Activated CD4-positive, alpha-beta T cell treated with anti-CD3 and anti-CD28 coated beads, Interleukin-2, amount 10 ng/mL, durations not matched to agents 24 days and 14 days (primary cell): ENCODE data around the gene SMYD2. TPM values are rescaled to one million over a fixed set of nuclear protein-coding genes. Genes with fewer than 3 reads are reported as not detected.

Experiments used
- DNase-seq: peaks from one replicate; pipeline ENCODE4 v3.0.0; 2022
- H3K27ac Mint-ChIP-seq: one replicate; pipeline ENCODE4 v1.8.0; 2022; ENCODE audit warnings: mild to moderate bottlenecking, mixed read lengths
- H3K27me3 Mint-ChIP-seq: one replicate; pipeline ENCODE4 v1.8.0; 2022; ENCODE audit warnings: mixed read lengths
- H3K36me3 Mint-ChIP-seq: one replicate; pipeline ENCODE4 v1.8.0; 2022; ENCODE audit warnings: low read depth, mild to moderate bottlenecking, mixed read lengths
- H3K4me1 Mint-ChIP-seq: one replicate; pipeline ENCODE4 v1.8.0; 2021; ENCODE audit warnings: mixed read lengths
- H3K4me3 Mint-ChIP-seq: one replicate; pipeline ENCODE4 v1.8.0; 2022; ENCODE audit warnings: mild to moderate bottlenecking, moderate library complexity, mixed read lengths
- H3K9me3 Mint-ChIP-seq: one replicate; pipeline ENCODE4 v1.8.0; 2021; ENCODE audit warnings: mixed read lengths
- intact Hi-C: fragments of 100-400 bp; cut with micrococcal nuclease; formaldehyde crosslinking; loops from one replicate; pipeline ENCODE4 v1.15.1; 2023
- total RNA-seq: library from RNA; stranded (reverse); gene quantifications from 2 replicates; pipeline ENCODE4 v1.2.3, GENCODE V29; 2022

Gene SMYD2
- total RNA-seq, 1 donor from 2014 or later = 34.1 TPM

GRCh38 chr1:214319938-214320337, 39.0 kb downstream of the SMYD2 start:
- H3K9me3 Mint-ChIP-seq = no peaks in the 10 kb centered on the region
- peaks cover 24% of the 10 kb centered on the region for H3K36me3 Mint-ChIP-seq
- H3K4me1 Mint-ChIP-seq = peaks cover 4% of the 10 kb centered on the region
- H3K27me3 Mint-ChIP-seq = no peaks in the 10 kb centered on the region
- no peak for DNase-seq
- intact Hi-C loops = loop anchor here (10.0 kb wide), 1 partner anchor 945 kb away; no protein-coding TSS in a partner anchor
- H3K27ac Mint-ChIP-seq = no peak overlapping the region
- H3K4me3 Mint-ChIP-seq = no peak overlapping the region

- no peak for DNase-seq
- H3K27me3 Mint-ChIP-seq = no peaks in the 10 kb centered on the region
- no peak overlapping the region for H3K4me3 Mint-ChIP-seq
- peak overlapping the region; percentile 39 for H3K27ac Mint-ChIP-seq
- intact Hi-C loops = loop anchor here (10.0 kb wide), 1 partner anchor 947 kb away; no protein-coding TSS in a partner anchor
- peaks cover 19% of the 10 kb centered on the region for H3K36me3 Mint-ChIP-seq
- H3K9me3 Mint-ChIP-seq = no peaks in the 10 kb centered on the region
- H3K4me1 Mint-ChIP-seq = peaks cover 4% of the 10 kb centered on the region
Observed at GRCh38 chr1:214321705-214322453, 40.9 kb downstream of the SMYD2 start.

- Mint-ChIP-seq H3K27ac (no peak overlapping the region), H3K36me3 (peaks cover 7% of the 10 kb centered on the region)
- intact Hi-C loops = loop anchor here (5.0 to 10.0 kb wide), 2 partner anchors 43 to 950 kb away; partner anchors contain the start of gene SMYD2
Observed at GRCh38 chr1:214324896-214325800, 44.2 kb downstream of the SMYD2 start.

GRCh38 chr1:214326406-214326805, 45.4 kb downstream of the SMYD2 start:
- Mint-ChIP-seq H3K27me3 (no peaks in the 10 kb centered on the region), H3K36me3 (peaks cover 11% of the 10 kb centered on the region), H3K9me3 (no peaks in the 10 kb centered on the region), H3K4me1 (peaks cover 4% of the 10 kb centered on the region), H3K27ac (no peak overlapping the region), H3K4me3 (no peak overlapping the region)
- intact Hi-C loops = loop anchor here (5.0 to 10.0 kb wide), 2 partner anchors 44 to 952 kb away; partner anchors contain the start of gene SMYD2
- no peak for DNase-seq

More at GRCh38 chr1:214324896-214325800, 44.2 kb downstream of the SMYD2 start:
- peaks cover 4% of the 10 kb centered on the region for H3K4me1 Mint-ChIP-seq
- H3K27me3 Mint-ChIP-seq = no peaks in the 10 kb centered on the region
- DNase-seq = no peak
- H3K9me3 Mint-ChIP-seq = no peaks in the 10 kb centered on the region
- H3K4me3 Mint-ChIP-seq = no peak overlapping the region

GRCh38 chr1:214327514-214327913, 46.6 kb downstream of the SMYD2 start:
- intact Hi-C loops = loop anchor here (5.0 to 10.0 kb wide), 2 partner anchors 45 to 953 kb away; partner anchors contain the start of gene SMYD2
- H3K4me3 Mint-ChIP-seq = no peak overlapping the region
- H3K36me3 Mint-ChIP-seq = peaks cover 12% of the 10 kb centered on the region
- H3K9me3 Mint-ChIP-seq = no peaks in the 10 kb centered on the region
- no peak overlapping the region for H3K27ac Mint-ChIP-seq
- H3K27me3 Mint-ChIP-seq = no peaks in the 10 kb centered on the region
- peaks cover 6% of the 10 kb centered on the region for H3K4me1 Mint-ChIP-seq
- no peak for DNase-seq

GRCh38 chr1:214328770-214329469, 48.0 kb downstream of the SMYD2 start:
- Mint-ChIP-seq H3K4me1 (peaks cover 7% of the 10 kb centered on the region), H3K9me3 (no peaks in the 10 kb centered on the region), H3K4me3 (no peak overlapping the region), H3K36me3 (peaks cover 12% of the 10 kb centered on the region), H3K27me3 (no peaks in the 10 kb centered on the region), H3K27ac (no peak overlapping the region)
- intact Hi-C loops = loop anchor here (1.0 to 10.0 kb wide), 4 partner anchors 47 to 954 kb away; partner anchors contain the start of gene SMYD2
- DNase-seq = peak; percentile 94

- intact Hi-C loops = loop anchor here (1.0 to 10.0 kb wide), 6 partner anchors 47 to 955 kb away; partner anchors contain the start of genes CENPF and SMYD2
- peaks cover 17% of the 10 kb centered on the region for H3K36me3 Mint-ChIP-seq
- no peaks in the 10 kb centered on the region for H3K9me3 Mint-ChIP-seq
- no peak for DNase-seq
- no peak overlapping the region for H3K4me3 Mint-ChIP-seq
- no peak overlapping the region for H3K27ac Mint-ChIP-seq
- peaks cover 7% of the 10 kb centered on the region for H3K4me1 Mint-ChIP-seq
- no peaks in the 10 kb centered on the region for H3K27me3 Mint-ChIP-seq
Observed at GRCh38 chr1:214329470-214330220, 48.7 kb downstream of the SMYD2 start.

- Mint-ChIP-seq H3K9me3 (no peaks in the 10 kb centered on the region), H3K27ac (no peak overlapping the region), H3K4me3 (no peak overlapping the region), H3K4me1 (peaks cover 7% of the 10 kb centered on the region), H3K36me3 (peaks cover 17% of the 10 kb centered on the region), H3K27me3 (no peaks in the 10 kb centered on the region)
- no peak for DNase-seq
- intact Hi-C loops = loop anchor here (5.0 kb wide), 2 partner anchors 57 to 272 kb away; partner anchors contain the start of gene CENPF
Observed at GRCh38 chr1:214330222-214330621, 49.3 kb downstream of the SMYD2 start.

- peaks cover 7% of the 10 kb centered on the region for H3K4me1 Mint-ChIP-seq
- no peaks in the 10 kb centered on the region for H3K9me3 Mint-ChIP-seq
- H3K4me3 Mint-ChIP-seq = no peak overlapping the region
- H3K36me3 Mint-ChIP-seq = peaks cover 17% of the 10 kb centered on the region
- no peak overlapping the region for H3K27ac Mint-ChIP-seq
- no peak for DNase-seq
- intact Hi-C loops = loop anchor here (5.0 kb wide), 2 partner anchors 57 to 272 kb away; partner anchors contain the start of gene CENPF
- no peaks in the 10 kb centered on the region for H3K27me3 Mint-ChIP-seq
Observed at GRCh38 chr1:214330715-214331114, 49.8 kb downstream of the SMYD2 start.

- no peak overlapping the region for H3K4me3 Mint-ChIP-seq
- H3K27me3 Mint-ChIP-seq = no peaks in the 10 kb centered on the region
- peaks cover 17% of the 10 kb centered on the region for H3K36me3 Mint-ChIP-seq
- no peaks in the 10 kb centered on the region for H3K9me3 Mint-ChIP-seq
- peaks cover 7% of the 10 kb centered on the region for H3K4me1 Mint-ChIP-seq
- intact Hi-C loops = loop anchor here (5.0 kb wide), 2 partner anchors 56 to 271 kb away; partner anchors contain the start of gene CENPF
- no peak for DNase-seq
- no peak overlapping the region for H3K27ac Mint-ChIP-seq
Observed at GRCh38 chr1:214331180-214331579, 50.2 kb downstream of the SMYD2 start.

GRCh38 chr1:214331827-214332423, 51.0 kb downstream of the SMYD2 start:
- intact Hi-C loops = loop anchor here (2.0 to 5.0 kb wide), 4 partner anchors 55 to 297 kb away; partner anchors contain the start of gene CENPF
- Mint-ChIP-seq H3K4me3 (no peak overlapping the region), H3K27ac (peak overlapping the region; percentile 74), H3K27me3 (no peaks in the 10 kb centered on the region), H3K36me3 (peaks cover 19% of the 10 kb centered on the region), H3K9me3 (no peaks in the 10 kb centered on the region), H3K4me1 (peaks cover 12% of the 10 kb centered on the region)
- DNase-seq = peak; percentile 90
